ENCODE results near the gene OR10K2. TPM values are rescaled to one million over a fixed set of nuclear protein-coding genes. Genes with fewer than 3 reads are reported as not detected.

OR10K2 gene
- polyA plus RNA-seq, 4 donors = 0.05 TPM; not detected in 3

DNA sequence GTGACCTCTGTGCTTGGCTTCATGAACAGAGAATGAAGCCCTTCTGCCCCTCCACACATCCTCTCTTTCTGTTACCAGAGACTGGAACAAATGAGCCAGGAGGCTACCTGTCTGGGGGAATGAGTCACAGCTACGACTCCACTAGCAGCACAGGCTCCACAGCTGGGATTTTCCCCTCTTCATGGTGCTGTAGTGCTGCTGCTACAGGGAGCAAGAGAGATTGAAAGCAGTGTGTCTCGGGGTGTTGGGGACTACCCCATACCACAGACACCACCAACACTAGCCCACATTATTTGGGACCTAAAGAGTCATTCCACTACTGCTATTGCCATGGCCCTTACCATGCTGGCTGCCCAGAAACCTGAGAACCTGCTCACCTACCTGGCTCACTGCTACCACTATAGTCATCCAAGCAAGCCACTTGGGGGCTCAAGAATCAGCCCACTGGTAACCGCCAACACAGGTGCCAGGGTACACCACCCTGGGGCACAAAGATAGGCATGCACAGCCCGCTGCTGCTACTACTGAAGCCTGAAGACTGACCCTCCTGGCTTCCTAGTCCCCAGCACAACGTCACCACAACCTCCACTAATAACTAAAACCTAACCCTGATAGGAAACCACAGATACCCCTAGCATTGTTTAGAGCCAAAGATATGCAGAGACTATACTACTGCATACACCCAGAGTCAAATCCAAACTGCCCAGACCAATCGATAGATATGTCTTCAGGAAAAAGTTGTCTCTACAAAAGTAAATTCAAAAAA lies 54.7 kb downstream of the OR10K2 start:
- no peak for DNase-seq (ENCODE audit: low read depth in 4 of 4, low spot score in 2 of 4)

Other genes with a start within 250 kb of the OR10K2 start
- gene CD1D, start 245.3 kb downstream of the OR10K2 start, polyA plus RNA-seq (ENCODE audit: insufficient read length in 4 of 4) = 1 to 10 TPM; 5.4 to 7.6 (median 6.0) TPM
- gene CD1A, start 171.8 kb downstream of the OR10K2 start, polyA plus RNA-seq (ENCODE audit: insufficient read length in 4 of 4) = not detected
- gene CD1C, start 136.3 kb downstream of the OR10K2 start, polyA plus RNA-seq (ENCODE audit: insufficient read length in 4 of 4) = 1 to 10 TPM in 3 of 4 donors, under 1 TPM in 1; 0.90 to 1.8 (median 1.2) TPM
- gene CD1B, start 94.7 kb downstream of the OR10K2 start, polyA plus RNA-seq (ENCODE audit: insufficient read length in 4 of 4) = not detected
- gene CD1E, start 72.3 kb downstream of the OR10K2 start, polyA plus RNA-seq (ENCODE audit: insufficient read length in 4 of 4) = under 1 TPM in 1 of 4 donors, not detected in 3; 0.13 TPM
- not detected for gene OR10T2, start 26.8 kb downstream of the OR10K2 start, polyA plus RNA-seq (ENCODE audit: insufficient read length in 4 of 4)
- under 1 TPM in 1 of 4 donors, not detected in 3; 0.05 TPM for gene OR10K1, start 35.6 kb upstream of the OR10K2 start, polyA plus RNA-seq (ENCODE audit: insufficient read length in 4 of 4)
- not detected for gene OR10R2, start 46.0 kb upstream of the OR10K2 start, polyA plus RNA-seq (ENCODE audit: insufficient read length in 4 of 4)
- gene OR6Y1, start 128.2 kb upstream of the OR10K2 start, polyA plus RNA-seq (ENCODE audit: insufficient read length in 4 of 4) = not detected
- not detected for gene OR6P1, start 144.3 kb upstream of the OR10K2 start, polyA plus RNA-seq (ENCODE audit: insufficient read length in 4 of 4)
- not detected for gene OR10X1, start 153.7 kb upstream of the OR10K2 start, polyA plus RNA-seq (ENCODE audit: insufficient read length in 4 of 4)
- gene OR10Z1, start 179.0 kb upstream of the OR10K2 start, polyA plus RNA-seq (ENCODE audit: insufficient read length in 4 of 4) = under 1 TPM; 0.05 to 0.10 (median 0.06) TPM

Data from left renal cortex interstitium (tissue), 4 donors.